Measurements from ENCODE around the gene PACRG. TPM values are rescaled to one million over a fixed set of nuclear protein-coding genes. Genes with fewer than 3 reads are reported as not detected.

PACRG gene
- total and polyA plus RNA-seq, 10 of the 15 experiments (the other 5 are each of a cell fraction or from before 2014, with no cell fraction given): not detected

GRCh38 chr6:163313566-163313965 is 585.8 kb downstream of the PACRG start:
- no peak overlapping the region for H2AFZ ChIP-seq (ENCODE audit: control insufficient read depth, low read depth, low read length)
- H3K4me1 ChIP-seq (ENCODE audit: control insufficient read depth, insufficient read depth, low read length): no peaks in the 10 kb centered on the region
- no peak overlapping the region for H3K27ac ChIP-seq (ENCODE audit: control insufficient read depth, insufficient read depth)
- no peak for FAIRE-seq
- H3K4me2 ChIP-seq (ENCODE audit: control insufficient read depth, insufficient read depth): no peak overlapping the region
- ChIA-PET POLR2A (no interaction called here), RAD21 (ENCODE audit: unreplicated experiment) (no interaction called here), SMC1A (ENCODE audit: uncharacterized antibody, unreplicated experiment) (no interaction called here), CTCF (no interaction called here)
- TF ChIP-seq NFIC (IDR thresholded peaks at IDR 0.05; ENCODE audit: low read depth, low read length) (no peak), YY1 (IDR thresholded peaks at IDR 0.05; ENCODE audit: low read depth, low read length) (no peak), SKIL (IDR thresholded peaks at IDR 0.05; ENCODE audit: low read depth, poor library complexity, severe bottlenecking) (no peak), CBX5 (IDR thresholded peaks at IDR 0.05; ENCODE audit: low read depth) (no peak), CBFB (IDR thresholded peaks at IDR 0.05; ENCODE audit: low read depth) (no peak), IRF5 (IDR thresholded peaks at IDR 0.05; ENCODE audit: borderline replicate concordance) (no peak)
- H3K9ac ChIP-seq (ENCODE audit: control insufficient read depth, insufficient read depth, low read length): no peak overlapping the region
- H3K9me3 ChIP-seq (replicated peaks; ENCODE audit: control insufficient read depth, insufficient read depth, low read length): no peaks in the 10 kb centered on the region
- no peak for ATAC-seq
- WGBS (ENCODE audit: insufficient coverage, insufficient replicate concordance, low lambda C conversion rate, missing lambda C conversion rate): 49% methylated on average over 4 of the region's 4 CpGs
- in situ Hi-C loops (cut with MboI) (no loop called here), intact Hi-C loops (cut with micrococcal nuclease; ENCODE audit: unreplicated experiment) (no loop called here)
- H3K36me3 ChIP-seq (ENCODE audit: control insufficient read depth in 2 of 2, insufficient read depth in 2 of 2, low read length in 1 of 2): no peaks in the 10 kb centered on the region
- H3K79me2 ChIP-seq (ENCODE audit: control insufficient read depth, insufficient read depth, low read length): no peaks in the 10 kb centered on the region
- no peak overlapping the region for H3K4me3 ChIP-seq
- no peak for DNase-seq (ENCODE audit: low read depth, low spot score)
- BruUV-seq (replicated peaks): no TSS peak
- H3K27me3 ChIP-seq (replicated peaks in 1 of 2; ENCODE audit: control insufficient read depth in 2 of 2, insufficient read depth in 2 of 2, low read length in 1 of 2): no peaks in the 10 kb centered on the region; a peak in 2 of 4 replicates
- no peaks in the 10 kb centered on the region; the same call in 1 of the 2 replicates for H4K20me1 ChIP-seq (ENCODE audit: control insufficient read depth, insufficient read depth)
